ENCODE data around the gene NGEF. TPM values are rescaled to one million over a fixed set of nuclear protein-coding genes. Genes with fewer than 3 reads are reported as not detected.

NGEF gene
- polyA plus RNA-seq, 3 donors: not detected

DNA sequence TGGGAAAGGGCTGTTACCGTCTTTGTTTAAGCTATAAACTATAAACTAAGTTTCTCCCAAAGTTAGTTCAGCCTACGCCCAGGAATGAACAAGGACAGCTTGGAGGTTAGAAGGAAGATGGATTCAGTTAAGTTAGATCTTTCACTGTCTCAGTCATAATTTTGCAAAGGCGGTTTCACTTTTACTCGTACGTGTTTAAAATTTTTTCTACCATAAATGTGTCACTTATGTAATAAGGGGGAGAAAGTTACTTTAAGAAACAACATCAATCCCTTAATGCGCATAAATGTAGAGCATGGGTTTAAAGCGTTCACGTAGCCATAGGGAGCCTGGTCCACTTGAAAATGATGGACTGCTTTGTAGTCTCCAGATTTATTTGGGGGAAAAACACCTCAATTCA is 71.7 kb downstream of the NGEF start:
- Mint-ChIP-seq H3K9me3 (peaks cover 3 to 14% (median 11%) of the 10 kb centered on the region in 7 donors), H3K36me3 (no peaks in the 10 kb centered on the region), H3K27me3 (ENCODE audit: low read depth in 3 of 3) (peaks cover 5 to 22% (median 15%) of the 10 kb centered on the region in 3 donors), H3K27ac (no peak overlapping the region), H3K4me3 (no peak overlapping the region), H3K4me1 (peaks cover 3% of the 10 kb centered on the region)
- H3K9ac ChIP-seq (ENCODE audit: insufficient read depth, low read length, poor library complexity, severe bottlenecking): no peak overlapping the region
- H3K4me2 ChIP-seq (replicated peaks; ENCODE audit: extremely low read depth, low read length, poor library complexity, severe bottlenecking): no peak overlapping the region
- H4K20me1 ChIP-seq (ENCODE audit: insufficient read depth, low read length): no peaks in the 10 kb centered on the region
- no peak overlapping the region for H3K4me3 ChIP-seq (replicated peaks in 1 of 3; ENCODE audit: low read depth in 2 of 3, low read length in 3 of 3)
- intact Hi-C loops (cut with micrococcal nuclease): no loop called here
- TF ChIP-seq, protein P1, sequence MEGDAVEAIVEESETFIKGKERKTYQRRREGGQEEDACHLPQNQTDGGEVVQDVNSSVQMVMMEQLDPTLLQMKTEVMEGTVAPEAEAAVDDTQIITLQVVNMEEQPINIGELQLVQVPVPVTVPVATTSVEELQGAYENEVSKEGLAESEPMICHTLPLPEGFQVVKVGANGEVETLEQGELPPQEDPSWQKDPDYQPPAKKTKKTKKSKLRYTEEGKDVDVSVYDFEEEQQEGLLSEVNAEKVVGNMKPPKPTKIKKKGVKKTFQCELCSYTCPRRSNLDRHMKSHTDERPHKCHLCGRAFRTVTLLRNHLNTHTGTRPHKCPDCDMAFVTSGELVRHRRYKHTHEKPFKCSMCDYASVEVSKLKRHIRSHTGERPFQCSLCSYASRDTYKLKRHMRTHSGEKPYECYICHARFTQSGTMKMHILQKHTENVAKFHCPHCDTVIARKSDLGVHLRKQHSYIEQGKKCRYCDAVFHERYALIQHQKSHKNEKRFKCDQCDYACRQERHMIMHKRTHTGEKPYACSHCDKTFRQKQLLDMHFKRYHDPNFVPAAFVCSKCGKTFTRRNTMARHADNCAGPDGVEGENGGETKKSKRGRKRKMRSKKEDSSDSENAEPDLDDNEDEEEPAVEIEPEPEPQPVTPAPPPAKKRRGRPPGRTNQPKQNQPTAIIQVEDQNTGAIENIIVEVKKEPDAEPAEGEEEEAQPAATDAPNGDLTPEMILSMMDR (IDR thresholded peaks at IDR 0.05): no peak
- DNase-seq: no peak
- peaks cover 0 to 2% of the 10 kb centered on the region in 2 donors for H3K4me1 ChIP-seq (ENCODE audit: control insufficient read depth in 1 of 2, insufficient read depth in 2 of 2, low read length in 2 of 2)
- no CpG with 5 or more reads among the region's 8 CpGs for WGBS (ENCODE audit: insufficient coverage)
- no peaks in the 10 kb centered on the region for H3K36me3 ChIP-seq (replicated peaks in 1 of 2; ENCODE audit: control insufficient read depth in 1 of 2, insufficient read depth in 2 of 2, low read length in 2 of 2)
- no peak overlapping the region for H2AFZ ChIP-seq (ENCODE audit: insufficient read depth, low read depth, low read length, poor library complexity, severe bottlenecking)
- H3K27ac ChIP-seq (ENCODE audit: low read depth in 1 of 2, low read length in 2 of 2): no peak overlapping the region
- H3K27me3 ChIP-seq (ENCODE audit: control insufficient read depth in 2 of 2, insufficient read depth in 2 of 2, low read length in 2 of 2): peaks cover under 1 to 2% of the 10 kb centered on the region in 2 donors
- H3K9me3 ChIP-seq (replicated peaks in 1 of 2; ENCODE audit: control insufficient read depth in 1 of 2, insufficient read depth in 1 of 2, low read length in 2 of 2): peaks cover 4% of the 10 kb centered on the region in 2 donors
- no peaks in the 10 kb centered on the region for H3K79me2 ChIP-seq (ENCODE audit: insufficient read depth, low read length)

DNA sequence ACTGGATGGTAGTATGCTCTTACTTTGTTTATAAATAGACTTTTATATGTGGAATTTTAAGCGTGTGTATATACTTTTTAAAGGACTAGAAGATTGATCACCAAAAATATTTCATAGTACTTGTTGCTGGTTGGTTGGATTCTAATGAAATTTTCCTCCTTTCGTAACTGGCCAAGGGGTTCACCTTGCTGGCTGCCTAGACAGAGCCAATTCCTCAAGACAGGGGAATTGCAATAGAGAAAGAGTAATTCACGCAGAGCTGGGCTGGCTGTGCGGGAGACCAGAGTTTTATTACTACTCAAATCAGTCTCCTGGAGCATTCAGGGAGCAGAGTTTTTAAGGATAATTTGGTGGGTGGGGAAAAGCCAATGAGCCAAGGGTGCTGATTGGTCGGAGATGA is 72.3 kb downstream of the NGEF start:
- Histone ChIP-seq H3K9ac (ENCODE audit: insufficient read depth, low read length, poor library complexity, severe bottlenecking) (no peak overlapping the region), H3K4me3 (replicated peaks in 1 of 3; ENCODE audit: low read depth in 2 of 3, low read length in 3 of 3) (no peak overlapping the region), H2AFZ (ENCODE audit: insufficient read depth, low read depth, low read length, poor library complexity, severe bottlenecking) (no peak overlapping the region), H3K79me2 (ENCODE audit: insufficient read depth, low read length) (no peaks in the 10 kb centered on the region), H3K27me3 (ENCODE audit: control insufficient read depth in 2 of 2, insufficient read depth in 2 of 2, low read length in 2 of 2) (peaks cover 2 to 4% of the 10 kb centered on the region in 2 donors), H3K9me3 (replicated peaks in 1 of 2; ENCODE audit: control insufficient read depth in 1 of 2, insufficient read depth in 1 of 2, low read length in 2 of 2) (peaks cover 4% of the 10 kb centered on the region in 2 donors), H4K20me1 (ENCODE audit: insufficient read depth, low read length) (no peaks in the 10 kb centered on the region), H3K4me2 (replicated peaks; ENCODE audit: extremely low read depth, low read length, poor library complexity, severe bottlenecking) (no peak overlapping the region), H3K36me3 (replicated peaks in 1 of 2; ENCODE audit: control insufficient read depth in 1 of 2, insufficient read depth in 2 of 2, low read length in 2 of 2) (no peaks in the 10 kb centered on the region), H3K27ac (ENCODE audit: low read depth in 1 of 2, low read length in 2 of 2) (no peak overlapping the region), H3K4me1 (ENCODE audit: control insufficient read depth in 1 of 2, insufficient read depth in 2 of 2, low read length in 2 of 2) (peaks cover 0 to 2% of the 10 kb centered on the region in 2 donors)
- H3K27me3 Mint-ChIP-seq (ENCODE audit: low read depth in 3 of 3): peaks cover 6 to 28% (median 22%) of the 10 kb centered on the region in 3 donors
- peak overlapping the region in 1 of 2 donors; percentile 52 for H3K4me3 Mint-ChIP-seq
- DNase-seq: no peak
- H3K4me1 Mint-ChIP-seq: peaks cover 3% of the 10 kb centered on the region
- WGBS (ENCODE audit: insufficient coverage): 100% methylated on average over 1 of the region's 5 CpGs
- TF ChIP-seq, protein P1 (IDR thresholded peaks at IDR 0.05): no peak
- peaks cover 3 to 14% (median 11%) of the 10 kb centered on the region in 7 donors for H3K9me3 Mint-ChIP-seq
- H3K36me3 Mint-ChIP-seq: no peaks in the 10 kb centered on the region
- H3K27ac Mint-ChIP-seq: no peak overlapping the region
- intact Hi-C loops (cut with micrococcal nuclease): no loop called here

Measured in CD14-positive monocyte (primary cell).